Germinal center (tissue), 1 donor: ENCODE data around the gene GRK6.
"Not testable (repeated sequence)": the region's sequence is repeated elsewhere in the genome, so short reads cannot be mapped to it uniquely, and the experiment has no call there.

Experiments used
- DNase-seq: peaks from one replicate; pipeline ENCODE4 v3.0.0; 2012; ENCODE audit warnings: mixed read lengths, low spot score

GRK6 gene

DNA sequence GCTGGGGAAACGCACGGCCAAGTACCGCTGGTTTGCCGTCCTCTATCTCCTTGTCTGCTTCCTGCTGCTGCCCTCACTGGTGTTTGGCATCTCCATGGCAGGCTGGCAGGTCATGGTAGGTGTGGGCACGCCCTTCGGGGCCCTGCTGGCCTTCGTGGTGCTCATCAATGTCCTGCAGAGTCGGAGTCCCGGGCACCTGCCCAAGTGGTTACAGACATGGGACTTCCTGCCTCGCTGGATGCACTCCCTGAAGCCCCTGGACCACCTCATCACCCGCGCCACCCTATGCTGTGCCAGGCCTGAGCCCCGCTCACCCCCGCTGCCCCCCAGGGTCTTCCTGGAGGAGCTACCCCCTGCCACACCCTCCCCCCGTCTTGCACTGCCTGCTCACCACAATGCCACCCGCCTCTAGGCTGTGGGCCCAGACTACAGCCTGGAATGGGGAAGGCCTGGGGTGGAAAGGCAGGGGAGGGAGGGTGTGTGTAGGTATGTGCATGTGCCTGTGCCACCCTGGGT lies 28.5 kb upstream of the GRK6 start:
- no peak for DNase-seq

DNA sequence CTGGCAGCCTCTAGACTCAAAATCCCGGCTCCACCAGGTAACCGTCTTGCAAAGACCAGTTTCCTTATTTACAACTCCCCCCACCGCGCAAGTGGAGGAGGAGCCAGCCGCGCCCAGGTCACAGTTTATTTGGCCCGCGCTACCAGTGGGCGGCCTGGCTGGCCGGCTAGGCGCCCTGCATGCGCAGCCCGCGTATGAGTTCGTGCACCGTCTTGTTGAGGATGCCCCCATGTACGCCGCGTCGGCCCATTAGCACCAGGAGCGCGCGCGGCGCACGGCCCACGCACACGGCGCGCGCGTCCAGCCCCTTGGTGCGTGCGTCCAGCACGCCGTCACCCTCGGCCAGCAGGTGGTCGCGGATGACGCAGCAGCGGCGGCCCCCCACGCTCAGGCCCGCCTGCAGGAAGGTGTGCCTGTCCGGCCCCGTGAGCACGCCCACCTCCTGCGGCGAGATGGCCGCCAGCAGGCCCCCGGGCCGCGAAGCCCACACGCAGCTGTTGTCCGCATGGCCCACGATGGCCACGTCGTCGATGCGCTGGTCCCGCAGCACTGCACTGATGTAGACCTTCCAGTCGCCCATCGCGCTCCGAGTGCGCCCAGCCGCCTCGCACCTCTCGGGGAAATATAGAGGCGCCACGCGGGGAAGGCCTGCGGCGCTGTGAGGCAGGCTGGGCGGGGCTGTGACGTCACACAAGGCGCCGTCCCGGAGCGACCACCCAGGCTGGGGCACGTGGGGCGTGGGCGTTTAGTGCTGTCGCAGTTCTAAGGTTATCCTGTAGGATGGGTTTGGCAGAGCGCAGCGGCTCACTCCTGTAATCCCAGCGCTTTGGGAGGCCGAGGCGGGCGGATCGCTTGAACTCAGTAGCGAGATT lies 26.2 kb upstream of the GRK6 start, which contains the start of gene PFN3:
Gene PFN3 (minus strand): TSS at position 665 of the 872 bp plus-strand sequence. CDS start 85 bp downstream, at position 580.
- DNase-seq: no peak

DNA sequence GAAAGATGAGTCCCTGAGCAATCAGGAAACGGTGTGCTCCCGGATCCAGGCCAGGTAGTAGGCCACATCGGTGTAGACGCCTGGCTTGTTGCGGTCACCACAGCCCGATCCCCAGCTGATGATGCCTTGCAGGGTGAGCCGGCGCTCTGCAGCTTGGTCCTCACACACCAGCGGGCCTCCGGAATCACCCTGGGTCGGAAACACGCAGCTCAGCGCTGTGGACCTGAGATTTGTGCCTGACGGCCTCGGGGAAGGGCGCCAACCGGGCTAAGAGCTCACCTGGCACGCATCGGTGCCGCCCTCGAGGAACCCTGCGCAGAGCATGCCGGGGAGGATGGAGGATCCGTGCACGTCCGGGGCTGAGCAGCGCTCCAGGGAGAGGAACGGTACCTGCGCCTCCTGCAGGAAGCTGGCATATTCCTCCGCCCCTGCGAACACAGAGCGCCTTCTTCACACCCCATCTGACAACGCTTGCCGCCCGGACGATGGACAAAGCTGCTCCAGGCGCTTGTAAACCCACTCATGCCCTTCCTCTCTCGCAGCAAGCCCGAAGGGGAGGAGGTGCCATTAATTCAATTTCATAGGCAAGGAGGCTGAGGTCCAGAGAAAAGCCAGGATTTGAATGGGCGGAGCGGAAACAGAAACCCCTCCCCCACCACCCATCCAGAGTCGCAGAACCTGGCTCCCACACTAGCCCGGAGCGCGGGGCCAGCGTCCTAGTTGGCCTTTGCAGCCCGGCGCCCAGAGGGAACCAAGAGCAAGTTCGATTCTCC lies 24.0 kb upstream of the GRK6 start:
- peak; percentile 61 for DNase-seq

DNA sequence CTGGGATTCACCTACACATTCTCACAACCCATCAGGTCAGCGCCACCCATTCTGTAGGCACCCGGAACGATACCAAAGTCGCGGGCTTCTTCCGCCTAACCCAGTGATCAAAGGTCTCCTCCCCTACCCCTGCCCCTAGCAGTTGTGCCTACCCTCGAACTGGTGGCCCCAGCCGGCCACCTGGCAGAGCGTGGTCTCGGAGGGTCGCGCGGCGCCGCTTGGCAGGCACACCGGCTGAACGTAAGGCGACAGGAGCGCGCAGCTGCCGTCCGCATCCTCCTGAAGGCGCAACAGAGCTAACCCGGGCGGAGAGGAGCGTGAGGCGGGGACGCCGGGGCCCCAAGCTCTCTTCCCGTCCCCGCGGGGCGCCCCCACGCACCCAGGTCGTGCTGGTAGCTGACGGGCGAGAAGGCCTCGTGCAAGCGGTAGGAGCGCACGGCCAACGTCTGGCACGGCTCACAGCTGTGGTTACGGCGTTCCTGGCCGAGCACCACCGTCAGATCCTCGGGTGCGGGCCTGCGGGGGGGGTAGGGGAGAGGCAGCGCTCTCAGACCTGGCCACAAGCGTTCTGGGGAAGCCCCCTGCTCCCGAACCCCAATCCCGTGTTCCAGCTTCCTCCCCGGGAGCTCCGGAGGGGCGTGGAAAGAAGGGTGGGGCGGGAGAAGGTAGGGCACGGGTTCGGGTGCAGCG lies 23.2 kb upstream of the GRK6 start:
- DNase-seq: no peak

DNA sequence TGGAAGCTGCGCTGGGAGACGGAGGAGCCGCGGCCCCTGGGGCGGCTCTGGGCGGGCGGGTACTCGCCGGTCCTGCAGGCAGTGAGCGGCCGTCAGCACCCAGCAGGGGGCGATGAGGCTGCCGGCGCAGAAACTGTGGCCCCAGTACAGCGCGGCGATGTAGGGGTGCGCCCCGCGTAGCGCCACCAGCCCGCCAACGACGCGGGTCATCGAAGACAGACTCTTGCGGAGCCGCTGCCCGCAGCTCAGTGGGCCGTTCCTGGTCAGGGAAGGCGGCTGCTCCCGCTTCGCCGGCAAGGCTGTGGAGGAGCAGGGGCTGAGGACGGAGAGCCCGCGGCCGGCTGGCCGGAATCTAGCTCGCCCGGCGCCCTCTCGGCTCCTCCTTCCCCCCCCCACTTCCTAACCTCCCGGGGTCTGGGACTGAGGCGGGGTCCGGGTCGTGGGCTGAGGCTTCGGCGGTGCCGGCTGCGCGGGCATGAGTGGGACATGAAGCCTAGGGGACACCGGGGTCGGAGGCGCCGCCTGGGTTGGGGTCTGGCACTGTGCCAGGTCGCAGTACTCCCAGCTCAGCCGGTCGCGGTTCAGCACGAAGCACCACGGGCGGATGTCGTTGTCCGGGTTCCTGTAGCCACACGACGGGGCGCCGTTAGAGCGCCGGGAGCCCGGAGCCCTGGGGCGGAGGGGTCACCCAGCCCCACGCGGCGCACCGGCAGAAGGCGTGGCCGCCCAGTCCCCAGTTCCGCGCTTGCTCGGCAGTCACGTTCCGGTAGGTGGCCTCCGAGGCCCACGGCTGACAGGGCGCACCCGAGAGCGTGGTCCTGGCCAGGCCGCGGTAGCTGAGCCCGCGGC lies 22.5 kb upstream of the GRK6 start:
- peak; percentile 89 for DNase-seq

DNA sequence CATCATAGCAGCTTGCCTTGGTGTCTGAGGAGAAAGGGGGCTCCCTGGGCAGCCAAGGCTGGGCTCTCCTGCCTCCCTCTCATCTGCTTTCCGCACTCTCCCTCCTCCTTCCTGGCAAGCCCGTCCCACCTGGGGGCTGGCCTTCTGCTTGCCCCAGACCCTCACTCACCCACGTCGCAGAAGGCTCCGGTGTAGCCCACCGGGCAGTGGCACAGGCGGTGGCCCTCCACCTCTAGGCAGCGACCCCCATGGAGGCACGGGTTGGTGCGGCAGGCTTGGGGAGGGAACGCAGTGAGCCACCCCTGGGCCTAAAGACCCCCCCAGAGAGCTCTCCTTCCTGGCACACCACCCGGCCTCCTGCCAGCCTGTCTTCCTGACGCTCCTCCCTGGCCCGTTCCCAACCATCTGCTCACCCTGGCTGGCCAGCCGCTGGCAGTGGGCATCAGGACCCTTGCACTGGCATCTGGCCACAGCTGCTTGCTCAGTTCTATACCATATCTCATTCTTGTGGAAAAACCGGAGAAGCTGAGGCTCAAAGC lies 21.8 kb upstream of the GRK6 start:
- no peak for DNase-seq

DNA sequence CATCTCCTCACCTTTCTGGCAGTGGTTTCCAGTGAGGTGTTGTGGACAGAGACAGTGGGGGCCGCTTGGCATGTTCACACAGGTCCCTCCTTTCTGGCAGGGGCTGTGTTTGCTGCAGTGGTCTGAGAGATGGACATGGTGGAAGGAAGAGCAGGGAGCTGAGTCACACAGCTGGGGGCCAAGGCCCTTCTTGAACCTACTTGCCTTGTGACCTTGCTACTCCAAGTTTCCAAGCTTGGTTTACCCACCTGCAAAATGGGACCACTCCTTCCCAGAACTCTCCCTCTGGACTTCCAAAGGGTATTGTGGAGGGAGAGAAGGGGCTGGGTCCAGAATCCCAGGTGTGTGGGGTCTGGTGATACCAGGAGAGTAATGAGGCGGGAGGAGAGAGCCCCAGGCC lies 21.2 kb upstream of the GRK6 start:
- no peak for DNase-seq

DNA sequence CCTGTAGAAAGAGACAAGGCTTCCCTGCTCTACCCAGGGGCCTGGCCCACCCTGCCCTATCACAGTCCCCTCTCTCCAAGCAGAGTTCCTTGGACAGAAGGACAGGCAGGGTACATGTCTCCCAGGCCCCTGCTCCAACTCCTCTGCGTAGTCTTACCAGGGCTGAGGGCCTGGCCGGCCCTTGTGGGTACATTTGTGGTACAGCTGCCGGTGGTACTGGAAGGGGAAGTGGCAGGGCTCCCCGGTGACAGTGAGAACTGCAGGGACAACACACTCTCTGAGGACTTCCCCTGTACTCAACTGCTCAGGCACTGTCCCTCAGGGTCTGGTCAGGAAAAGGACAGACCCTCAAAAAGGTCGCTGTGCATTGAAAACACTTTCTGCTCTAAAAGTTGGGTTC lies 20.7 kb upstream of the GRK6 start:
- DNase-seq: no peak

DNA sequence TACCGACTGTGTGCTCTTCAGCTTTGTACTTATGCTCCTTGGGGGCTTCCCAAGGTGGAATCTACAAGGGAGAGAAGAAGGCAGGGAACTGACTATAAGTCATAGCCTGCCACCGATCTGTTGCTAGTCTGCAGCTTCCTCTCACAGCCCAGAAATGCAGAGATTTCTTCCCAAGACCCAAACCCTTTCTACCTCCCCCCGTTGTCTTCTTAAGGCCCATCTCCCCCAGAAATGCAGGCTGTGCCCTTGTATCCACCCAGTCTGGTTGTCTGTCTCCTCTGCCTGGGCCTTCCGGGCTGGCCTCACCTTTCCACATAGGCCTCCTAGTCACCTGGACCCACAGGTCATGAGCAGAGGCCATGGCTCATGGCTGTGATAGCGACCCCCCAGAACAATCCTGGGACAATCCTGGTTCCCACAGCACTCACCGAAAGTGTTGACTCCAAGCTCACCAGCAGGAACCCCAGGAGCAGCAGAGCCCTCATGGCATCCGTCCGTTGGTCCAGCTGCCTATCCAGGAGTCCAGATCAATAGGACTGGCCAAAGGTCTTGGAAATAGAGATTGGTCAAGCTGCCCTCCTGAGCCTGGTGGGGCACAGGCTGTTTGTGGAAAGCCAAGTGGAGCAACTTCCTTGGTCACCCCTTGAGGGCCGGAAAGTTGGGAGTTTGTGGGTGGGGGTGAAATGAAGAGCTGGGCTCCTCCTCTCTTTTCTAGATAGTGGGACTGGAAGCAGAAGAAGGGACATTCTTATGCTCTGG lies 17.3 kb upstream of the GRK6 start, which contains the start of gene F12:
Gene F12 (minus strand): TSS at position 522 of the 759 bp plus-strand sequence. CDS start 37 bp downstream, at position 485.
- no peak for DNase-seq

DNA sequence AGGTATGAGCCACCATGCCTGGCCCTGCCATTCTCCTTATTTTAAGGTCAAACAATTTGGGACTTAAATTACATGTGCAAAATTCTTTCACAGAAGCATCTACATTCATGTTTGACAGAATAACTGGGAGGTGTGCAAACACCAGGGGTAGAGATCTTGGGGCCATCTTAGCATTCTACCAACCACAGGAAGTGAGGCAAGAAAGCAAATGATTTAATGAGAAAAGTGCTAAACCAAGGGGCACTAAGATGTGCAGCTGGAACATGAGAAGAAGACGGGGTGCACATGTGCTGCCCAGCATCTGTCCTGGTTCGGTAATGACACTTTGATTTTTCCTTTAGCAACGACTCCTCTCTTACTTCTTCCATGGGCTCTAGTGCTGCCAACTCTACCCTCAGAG lies 15.9 kb upstream of the GRK6 start:
- DNase-seq: no peak

DNA sequence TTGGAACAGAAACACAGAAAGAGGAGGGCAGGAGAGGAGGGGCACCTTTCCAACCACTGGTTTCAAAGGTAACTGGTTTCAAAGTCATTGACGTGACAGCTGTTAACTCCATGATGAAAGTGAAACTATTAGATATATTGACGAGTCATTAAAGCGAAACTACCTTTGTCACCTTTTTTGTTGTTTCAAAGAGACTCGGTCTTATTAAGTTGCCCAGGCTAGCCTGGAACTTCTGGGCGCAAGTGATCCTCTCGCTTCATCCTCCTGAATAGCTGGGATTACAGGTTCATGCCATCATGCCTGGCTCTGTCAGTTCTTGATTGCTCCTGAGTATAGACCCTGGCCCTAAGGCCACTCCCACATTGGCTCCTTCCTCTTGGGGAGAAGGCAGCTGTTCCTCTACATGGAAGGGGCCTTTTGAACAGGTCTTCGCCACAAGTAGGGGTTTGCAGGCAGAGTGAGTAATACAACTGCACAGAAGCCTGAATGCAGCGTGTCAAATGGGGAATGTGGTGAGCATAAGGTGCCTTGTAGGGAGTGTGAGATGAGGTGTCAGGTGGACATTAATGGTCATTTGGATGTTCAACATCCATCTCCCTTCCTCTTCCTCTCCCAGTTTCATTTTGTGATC lies 13.8 kb upstream of the GRK6 start:
- no peak for DNase-seq

DNA sequence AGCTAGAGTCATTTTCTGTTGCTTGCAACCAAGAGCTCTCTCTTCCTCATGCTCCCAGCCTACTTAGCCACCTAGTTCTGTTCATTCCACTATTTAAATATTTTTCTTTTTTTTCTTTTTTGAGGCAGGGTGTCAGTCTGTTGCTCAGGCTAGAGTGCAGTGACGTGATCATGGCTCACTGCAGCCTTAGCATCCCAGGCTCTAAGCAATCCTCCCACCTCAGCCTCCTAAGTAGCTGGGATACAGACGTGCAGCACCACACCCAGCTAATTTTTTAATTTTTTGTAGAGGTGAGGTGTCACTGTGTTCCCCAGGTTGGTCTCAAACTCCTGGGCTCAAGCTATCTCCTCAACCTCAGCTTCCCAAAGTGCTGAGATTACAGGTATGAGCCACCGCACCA lies 12.0 kb upstream of the GRK6 start:
- DNase-seq: no peak

DNA sequence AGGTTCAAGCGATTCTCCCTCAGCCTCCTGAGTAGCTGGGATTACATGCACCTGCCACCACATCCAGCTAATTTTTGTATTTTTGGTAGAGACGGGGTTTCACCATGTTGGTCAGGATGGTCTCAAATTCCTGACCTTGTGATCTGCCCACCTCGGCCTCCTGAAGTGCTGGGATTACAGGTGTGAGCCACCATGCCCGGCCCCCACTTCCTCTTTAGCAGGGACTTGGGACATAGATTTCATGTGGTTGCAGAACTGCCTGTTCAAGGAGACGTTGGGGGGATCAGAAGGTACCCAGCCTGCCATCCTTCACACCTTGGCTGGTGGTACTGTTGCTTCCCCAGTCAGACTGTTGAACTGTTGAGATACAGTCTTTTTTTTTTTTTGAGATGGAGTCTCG lies 9.4 kb upstream of the GRK6 start:
- not testable (repeated sequence) for DNase-seq

DNA sequence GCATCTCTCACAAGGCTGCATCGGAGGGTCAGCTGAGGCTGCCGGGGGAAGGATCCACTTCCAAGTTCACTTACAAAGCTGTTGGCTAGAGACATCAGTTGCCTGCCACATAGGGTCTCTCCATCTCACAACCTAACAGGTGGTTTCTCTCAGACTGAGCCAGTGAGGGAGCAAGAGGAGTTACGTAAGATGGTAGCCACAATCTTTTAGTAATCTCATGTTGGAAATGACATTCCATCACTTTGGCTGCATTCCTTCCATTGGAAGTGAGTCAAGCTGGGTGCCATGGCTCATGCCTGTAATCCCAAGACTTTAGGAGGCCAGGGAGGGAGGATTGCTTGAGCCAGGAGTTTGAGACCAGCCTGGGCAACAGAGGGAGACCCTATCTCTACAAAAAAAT lies 7.4 kb upstream of the GRK6 start:
- DNase-seq: no peak

DNA sequence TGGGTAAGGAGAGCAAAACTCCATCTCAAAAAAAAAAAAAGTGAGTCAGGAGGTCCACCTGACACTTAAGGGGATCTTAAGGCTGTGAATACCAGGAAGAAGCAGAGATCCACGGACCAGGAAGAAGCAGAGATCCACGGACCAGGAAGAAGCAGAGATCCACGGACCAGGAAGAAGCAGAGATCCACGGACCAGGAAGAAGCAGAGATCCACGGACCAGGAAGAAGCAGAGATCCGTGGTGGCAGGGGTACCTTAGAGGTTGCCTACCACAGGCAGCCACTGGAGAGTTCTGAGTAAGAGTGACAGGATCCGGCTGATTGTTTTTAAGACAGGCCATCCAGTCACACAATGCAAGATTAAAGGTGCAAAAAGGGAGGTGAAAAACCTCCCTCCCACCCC lies 6.0 kb upstream of the GRK6 start:
- not testable (repeated sequence) for DNase-seq

DNA sequence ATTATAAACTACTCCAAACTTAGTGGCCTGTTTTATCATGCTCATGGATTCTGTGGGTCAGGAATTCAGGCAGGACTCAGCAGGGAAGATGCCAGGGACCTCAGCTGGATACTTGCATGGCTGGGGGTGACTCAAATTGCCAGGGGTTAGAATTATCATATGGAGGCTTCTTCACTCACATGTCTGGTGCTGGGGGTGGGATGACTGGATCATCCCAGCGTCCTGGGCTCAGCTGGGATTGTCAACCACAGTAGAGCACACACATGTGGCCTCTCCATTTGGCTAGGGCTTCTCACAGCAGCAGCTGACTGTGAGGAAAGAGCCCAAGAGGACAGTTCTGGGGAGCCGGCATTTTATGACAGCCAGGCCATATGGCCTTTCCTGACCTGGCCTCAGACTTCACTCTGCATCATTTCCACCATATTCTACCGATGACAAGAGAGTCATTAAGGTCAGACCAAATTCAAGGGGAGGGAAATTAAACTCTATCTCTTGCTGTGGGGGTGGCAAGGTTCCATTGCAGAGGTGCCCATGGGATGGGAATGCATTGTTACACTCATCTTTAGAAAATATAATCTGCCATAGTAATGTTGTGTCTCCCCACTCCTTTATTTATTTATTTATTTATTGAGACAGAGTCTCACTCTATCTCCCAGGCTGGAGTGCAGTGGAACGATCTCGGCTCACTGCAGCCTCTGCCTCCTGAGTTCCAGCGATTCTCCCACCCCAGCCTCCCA lies 5.2 kb upstream of the GRK6 start:
- DNase-seq: no peak

DNA sequence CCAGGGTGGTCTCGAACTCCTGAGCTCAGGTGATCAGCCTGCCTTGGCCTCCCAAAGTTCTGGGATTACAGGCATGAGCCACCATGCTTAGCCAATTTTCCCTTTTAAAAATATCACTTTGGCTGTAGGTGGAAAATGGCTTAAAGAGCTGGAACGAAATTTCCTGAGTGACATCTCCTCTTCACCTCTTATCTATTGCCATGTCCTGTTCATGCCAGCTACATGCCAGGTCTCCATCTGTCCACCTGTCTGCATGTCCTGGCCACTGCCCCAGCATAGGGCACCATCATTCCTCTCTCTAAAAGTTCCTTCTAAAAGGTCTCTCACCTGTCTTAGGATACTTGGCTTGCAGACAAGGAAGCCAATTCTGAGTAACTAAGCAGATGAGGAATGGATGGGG lies 2.8 kb upstream of the GRK6 start:
- DNase-seq: no peak

DNA sequence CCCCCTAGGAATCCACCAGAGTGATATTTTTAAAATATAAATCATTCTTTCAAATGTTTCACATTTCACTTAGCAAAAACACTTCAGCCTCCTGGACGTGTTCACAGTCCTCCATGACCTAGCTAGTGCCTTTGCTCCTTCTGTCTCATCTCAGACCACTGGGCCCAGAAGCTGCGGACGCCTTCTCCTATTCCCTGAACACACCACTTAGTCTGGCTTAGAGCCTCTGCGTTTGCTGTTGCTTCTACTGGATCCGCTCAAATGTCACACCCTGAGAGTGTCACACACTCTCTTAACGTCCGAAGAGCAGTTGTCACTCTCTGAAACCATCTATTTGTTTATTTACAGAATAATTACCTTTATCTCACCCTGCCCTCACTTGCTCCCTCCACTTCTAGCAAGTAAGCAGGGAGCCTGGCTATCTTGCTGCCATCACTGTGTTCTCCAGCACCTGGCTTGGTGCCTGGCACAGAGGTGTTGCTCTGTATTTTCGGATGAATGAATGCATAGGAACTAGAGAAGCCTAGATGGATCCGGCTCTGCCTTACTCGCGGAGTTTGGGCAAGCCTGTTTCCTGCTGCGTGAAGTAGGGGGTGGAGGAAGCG lies 1.2 kb upstream of the GRK6 start:
- no peak for DNase-seq
